Stimulated activated CD4-positive, alpha-beta T cell treated with anti-CD3 and anti-CD28 coated beads, Interleukin-15, amount 100 ng/mL, for 24 hours (primary cell): ENCODE measurements around the gene STK32C.

Experiments
- DNase-seq: peaks from one replicate; pipeline ENCODE4 v3.0.0-alpha.2; 2020

Gene STK32C

GRCh38 chr10:132178046-132178445 lies 129.7 kb downstream of the STK32C start:
- no peak for DNase-seq

- no peak for DNase-seq
These were observed 130.9 kb downstream of the STK32C start for GRCh38 chr10:132176623-132177500.

- DNase-seq = no peak
These were observed 131.7 kb downstream of the STK32C start for GRCh38 chr10:132175907-132176581.

GRCh38 chr10:132175408-132175807 lies 132.3 kb downstream of the STK32C start:
- no peak for DNase-seq

- DNase-seq = no peak
These were observed 133.5 kb downstream of the STK32C start for GRCh38 chr10:132174237-132174636.

GRCh38 chr10:132173185-132173584 lies 134.6 kb downstream of the STK32C start:
- no peak for DNase-seq

- no peak for DNase-seq
These were observed 135.4 kb downstream of the STK32C start for GRCh38 chr10:132172091-132173066.

GRCh38 chr10:132170561-132171361 lies 137.0 kb downstream of the STK32C start:
- DNase-seq = no peak

GRCh38 chr10:132169766-132170560 lies 137.8 kb downstream of the STK32C start:
- DNase-seq = no peak

GRCh38 chr10:132169031-132169765 lies 138.6 kb downstream of the STK32C start:
- DNase-seq = no peak

GRCh38 chr10:132168571-132169030 lies 139.1 kb downstream of the STK32C start:
- DNase-seq = no peak

GRCh38 chr10:132167976-132168375 lies 139.8 kb downstream of the STK32C start:
- DNase-seq = no peak

- no peak for DNase-seq
These were observed 140.6 kb downstream of the STK32C start for GRCh38 chr10:132167041-132167674.

- no peak for DNase-seq
These were observed 141.4 kb downstream of the STK32C start for GRCh38 chr10:132166216-132166950.

GRCh38 chr10:132165416-132165980 lies 142.3 kb downstream of the STK32C start:
- no peak for DNase-seq

GRCh38 chr10:132164761-132165278 lies 142.9 kb downstream of the STK32C start:
- no peak for DNase-seq

- DNase-seq = no peak
These were observed 143.8 kb downstream of the STK32C start for GRCh38 chr10:132163826-132164515.

- DNase-seq = peak; percentile 71
These were observed 144.4 kb downstream of the STK32C start for GRCh38 chr10:132163278-132163765.
